ENCODE data around the gene KAT6B.

Gene KAT6B

GRCh38 chr10:74912682-74913081 is 86.3 kb downstream of the KAT6B start:
- TF ChIP-seq ZFX (IDR thresholded peaks at IDR 0.05; ENCODE audit: borderline replicate concordance) = no peak
- no peak for TF ChIP-seq CTCF (IDR thresholded peaks at IDR 0.05)
- no peak overlapping the region for H3K27ac ChIP-seq

- no peak for TF ChIP-seq CTCF (IDR thresholded peaks at IDR 0.05)
- no peak for TF ChIP-seq ZFX (IDR thresholded peaks at IDR 0.05; ENCODE audit: borderline replicate concordance)
- H3K27ac ChIP-seq = no peak overlapping the region
Measured at GRCh38 chr10:74913377-74913979, 87.1 kb downstream of the KAT6B start.

- TF ChIP-seq ZFX (IDR thresholded peaks at IDR 0.05; ENCODE audit: borderline replicate concordance) (no peak), CTCF (IDR thresholded peaks at IDR 0.05) (no peak)
- H3K27ac ChIP-seq = no peak overlapping the region
Measured at GRCh38 chr10:74916283-74916682, 89.9 kb downstream of the KAT6B start.

- TF ChIP-seq CTCF (IDR thresholded peaks at IDR 0.05) (no peak), ZFX (IDR thresholded peaks at IDR 0.05; ENCODE audit: borderline replicate concordance) (no peak)
- no peak overlapping the region for H3K27ac ChIP-seq
Measured at GRCh38 chr10:74917481-74918077, 91.2 kb downstream of the KAT6B start.

GRCh38 chr10:74919671-74920070 is 93.3 kb downstream of the KAT6B start:
- no peak overlapping the region for H3K27ac ChIP-seq
- no peak for TF ChIP-seq CTCF (IDR thresholded peaks at IDR 0.05)
- no peak for TF ChIP-seq ZFX (IDR thresholded peaks at IDR 0.05; ENCODE audit: borderline replicate concordance)

- peak overlapping the region; percentile 64; the same call in 1 of the 2 replicates for H3K27ac ChIP-seq
Measured at GRCh38 chr10:74921070-74921469, 94.7 kb downstream of the KAT6B start.

- H3K27ac ChIP-seq = peak overlapping the region; percentile 64
- TF ChIP-seq ZFX (IDR thresholded peaks at IDR 0.05; ENCODE audit: borderline replicate concordance) (no peak), CTCF (IDR thresholded peaks at IDR 0.05) (no peak)
Measured at GRCh38 chr10:74921744-74922143, 95.3 kb downstream of the KAT6B start.

- peak overlapping the region; percentile 64 for H3K27ac ChIP-seq
- TF ChIP-seq ZFX (IDR thresholded peaks at IDR 0.05; ENCODE audit: borderline replicate concordance) (no peak), CTCF (IDR thresholded peaks at IDR 0.05) (no peak)
Measured at GRCh38 chr10:74922921-74923320, 96.5 kb downstream of the KAT6B start.

Measured in 22Rv1 (cell line).